ENCODE data around the gene KLHDC4.
"Not testable (repeated sequence)": the region's sequence is repeated elsewhere in the genome, so short reads cannot be mapped to it uniquely, and the experiment has no call there.

Gene KLHDC4

GRCh38 chr16:87684106-87684677 is 81.6 kb downstream of the KLHDC4 start:
- no peak for DNase-seq (ENCODE audit: low read depth)

GRCh38 chr16:87682852-87683399 is 82.9 kb downstream of the KLHDC4 start:
- DNase-seq (ENCODE audit: low read depth): no peak

GRCh38 chr16:87681981-87682570 is 83.7 kb downstream of the KLHDC4 start:
- no peak for DNase-seq (ENCODE audit: low read depth)

GRCh38 chr16:87681051-87681602 is 84.7 kb downstream of the KLHDC4 start:
- not testable (repeated sequence) for DNase-seq (ENCODE audit: low read depth)

DNA sequence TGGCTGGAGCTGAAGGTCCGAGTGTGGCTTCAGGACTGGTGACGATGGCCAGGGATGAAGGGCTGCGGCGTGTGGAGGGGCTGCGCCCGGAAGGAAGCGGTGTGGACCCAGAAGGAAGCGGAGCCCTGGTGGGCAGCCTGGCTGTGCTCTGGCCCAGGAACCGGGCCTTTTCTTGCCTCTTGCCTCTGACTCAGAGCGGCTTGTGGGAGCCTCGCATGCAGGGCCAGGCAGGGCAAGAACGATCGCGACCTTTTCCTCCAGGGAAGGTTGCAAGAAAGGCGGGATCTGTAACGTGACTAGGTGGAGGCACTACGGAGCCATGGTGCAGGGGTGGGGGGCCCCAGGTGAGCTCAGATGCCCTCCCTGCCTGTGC is 85.5 kb downstream of the KLHDC4 start:
- DNase-seq (ENCODE audit: low read depth): no peak

GRCh38 chr16:87679593-87680271 is 86.1 kb downstream of the KLHDC4 start:
- DNase-seq (ENCODE audit: low read depth): no peak

GRCh38 chr16:87678618-87679017 is 87.2 kb downstream of the KLHDC4 start:
- no peak for DNase-seq (ENCODE audit: low read depth)

DNA sequence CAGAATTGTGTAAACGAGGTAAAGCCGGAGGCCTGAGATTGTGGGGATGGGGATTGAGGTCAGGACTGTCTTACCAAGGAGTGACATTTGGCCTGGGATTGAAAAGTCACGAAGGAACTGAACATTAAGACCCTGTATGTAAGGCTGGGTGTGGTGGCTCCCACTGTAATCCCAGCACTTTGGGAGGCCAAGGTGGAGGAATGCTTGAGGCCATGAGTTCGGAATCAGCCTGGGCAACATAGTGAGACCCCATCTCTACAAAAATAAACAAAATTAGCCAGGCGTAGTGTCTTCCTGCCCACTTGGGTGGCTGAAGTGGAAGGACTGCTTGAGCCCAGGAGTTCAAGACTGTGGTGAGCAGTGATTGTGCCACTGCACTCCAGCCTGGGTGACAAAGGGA is 88.0 kb downstream of the KLHDC4 start:
- no peak for DNase-seq (ENCODE audit: low read depth)

GRCh38 chr16:87675111-87675719 is 90.6 kb downstream of the KLHDC4 start:
- no peak for DNase-seq (ENCODE audit: low read depth)

DNA sequence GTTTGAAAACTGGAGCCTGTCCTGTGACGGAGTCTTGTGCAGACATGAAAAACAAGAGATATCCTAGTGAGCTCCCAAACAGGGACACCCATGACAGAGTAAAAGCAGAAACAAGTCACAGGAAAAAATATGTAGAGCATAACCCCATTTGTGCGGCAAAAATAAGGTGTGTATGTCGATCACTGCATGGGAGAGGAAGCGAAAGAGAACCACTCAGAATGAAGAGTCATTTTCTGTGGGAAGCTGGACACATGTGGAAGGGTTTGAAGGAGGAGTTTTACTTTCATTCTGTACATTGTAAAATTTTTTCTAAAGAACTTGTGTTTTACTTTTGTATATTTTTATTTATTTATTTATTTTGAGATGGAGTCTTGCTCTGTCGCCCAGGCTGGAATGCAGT is 91.4 kb downstream of the KLHDC4 start:
- DNase-seq (ENCODE audit: low read depth): no peak

GRCh38 chr16:87671715-87672270 is 94.0 kb downstream of the KLHDC4 start:
- no peak for DNase-seq (ENCODE audit: low read depth)

DNA sequence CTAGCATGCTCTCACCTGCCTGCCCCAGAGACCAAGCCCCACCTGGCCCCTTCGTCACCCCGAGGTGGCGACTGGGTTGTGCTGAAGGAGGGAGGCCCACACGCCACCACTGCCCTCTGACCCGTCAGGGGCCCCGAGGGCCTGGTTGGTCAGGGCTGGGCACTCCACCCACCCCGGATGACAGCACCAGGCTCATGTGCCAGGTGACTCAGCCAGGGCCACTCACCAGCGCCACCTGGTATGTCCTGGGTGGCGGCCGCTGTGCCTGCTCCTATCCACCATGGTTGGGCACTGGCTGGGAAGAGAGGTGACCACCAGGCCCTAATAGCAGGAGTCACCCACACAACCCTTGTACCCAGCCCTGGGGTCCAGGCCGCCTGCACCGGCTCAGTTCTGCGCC is 94.6 kb downstream of the KLHDC4 start:
- no peak for DNase-seq (ENCODE audit: low read depth)

- no peak for DNase-seq (ENCODE audit: low read depth)
Measured at GRCh38 chr16:87669672-87670071, 96.1 kb downstream of the KLHDC4 start.

DNA sequence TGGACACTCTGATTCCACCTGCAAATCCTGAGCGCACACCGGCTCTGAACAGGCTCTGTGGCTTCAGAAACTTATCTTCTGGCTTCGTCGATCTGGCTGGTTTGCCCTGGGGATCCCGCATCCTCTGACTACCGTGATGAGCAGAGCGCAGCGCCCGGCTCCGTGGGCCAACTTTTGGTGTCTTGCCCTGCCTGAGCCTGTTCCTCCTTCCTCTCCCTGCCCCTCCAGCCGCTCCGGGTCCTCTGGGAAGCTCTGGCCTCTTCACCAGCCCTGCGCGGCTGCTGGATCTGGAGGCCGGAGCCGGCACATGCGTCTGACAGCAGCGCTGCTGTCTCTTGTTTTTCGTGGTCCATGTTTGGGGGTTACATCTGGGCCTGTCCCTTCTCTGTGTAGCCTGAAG is 97.8 kb downstream of the KLHDC4 start:
- DNase-seq (ENCODE audit: low read depth): no peak

DNA sequence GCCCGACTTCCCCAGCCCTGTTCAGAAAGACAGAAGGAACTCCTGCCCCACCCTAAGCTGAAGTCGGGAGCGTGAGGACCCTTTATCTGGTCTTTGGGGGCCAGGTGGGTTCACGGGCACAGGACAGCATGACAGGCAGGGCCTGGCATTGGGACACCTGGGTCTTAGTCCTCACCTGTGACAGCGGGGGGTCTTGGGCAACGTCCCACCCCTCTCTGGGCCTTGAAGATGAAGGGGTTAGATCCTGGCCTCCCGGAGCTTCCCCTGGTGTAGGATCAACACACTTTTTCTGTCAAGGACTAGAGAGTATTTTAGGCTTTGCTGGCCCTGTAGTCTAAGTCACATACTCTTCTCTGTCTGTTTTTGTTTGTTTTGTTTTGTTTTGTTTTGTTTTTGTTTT is 98.3 kb downstream of the KLHDC4 start:
- no peak for DNase-seq (ENCODE audit: low read depth)

DNA sequence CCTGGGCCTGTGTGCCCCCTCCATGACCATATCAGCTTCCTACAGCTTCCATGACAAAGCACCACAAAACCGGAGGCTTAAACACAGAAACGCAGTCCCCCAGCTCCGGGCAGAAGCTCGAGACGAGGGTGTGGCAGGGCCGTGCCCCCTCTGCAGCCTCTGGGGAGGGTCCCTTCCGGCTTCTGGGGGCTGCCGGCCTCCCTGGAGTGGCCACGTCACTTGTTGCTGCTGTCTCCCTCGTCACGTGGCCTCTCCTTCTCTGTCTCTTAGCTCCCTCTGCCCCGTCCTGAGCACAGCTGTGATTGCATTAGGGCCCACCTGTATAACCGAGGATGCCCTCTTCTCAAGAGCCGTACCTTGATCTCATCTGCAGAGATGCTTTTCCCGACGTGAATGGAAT is 98.9 kb downstream of the KLHDC4 start:
- no peak for DNase-seq (ENCODE audit: low read depth)

DNA sequence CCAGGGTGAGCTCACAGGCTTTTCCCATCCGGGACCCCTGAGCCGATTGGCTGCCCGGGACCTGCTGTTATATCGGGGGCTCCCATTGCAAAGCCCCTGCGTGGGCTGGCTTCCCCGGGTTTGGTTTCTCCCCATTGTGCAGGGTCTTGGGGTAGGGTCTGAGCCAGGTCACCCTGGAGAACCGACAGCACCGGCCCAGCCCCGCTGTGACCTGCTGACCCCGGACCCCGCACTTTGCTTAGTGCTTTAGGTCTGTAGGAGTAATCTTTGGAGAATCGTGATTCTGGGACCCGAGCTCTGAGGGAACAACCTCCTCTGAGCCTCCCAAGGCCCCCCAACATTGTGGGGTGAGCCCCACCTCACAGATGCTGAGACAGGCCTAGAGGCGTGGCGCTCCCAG is 100.6 kb downstream of the KLHDC4 start:
- no peak for DNase-seq (ENCODE audit: low read depth)

DNA sequence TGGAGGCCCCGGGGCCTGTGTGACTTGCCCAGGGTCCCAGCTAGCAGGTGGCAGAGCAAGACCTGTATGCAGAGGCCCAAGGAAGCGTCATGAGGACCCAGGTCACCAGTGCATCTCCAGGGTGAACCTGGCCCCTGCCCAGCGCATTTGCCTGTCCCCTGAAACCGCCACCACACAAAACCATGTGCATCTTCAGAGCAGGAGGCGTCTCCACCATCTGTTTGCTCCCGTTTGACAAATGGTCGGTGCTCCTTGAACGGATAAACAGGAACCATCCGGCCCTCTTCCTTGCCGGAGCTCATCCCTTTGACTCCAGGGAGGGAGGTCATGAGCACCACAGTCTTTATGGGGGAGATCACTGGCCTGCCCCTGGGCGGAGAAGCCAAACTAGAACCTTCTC is 101.0 kb downstream of the KLHDC4 start:
- DNase-seq (ENCODE audit: low read depth): no peak

GRCh38 chr16:87662254-87663204 is 103.3 kb downstream of the KLHDC4 start:
- no peak for DNase-seq (ENCODE audit: low read depth)

DNA sequence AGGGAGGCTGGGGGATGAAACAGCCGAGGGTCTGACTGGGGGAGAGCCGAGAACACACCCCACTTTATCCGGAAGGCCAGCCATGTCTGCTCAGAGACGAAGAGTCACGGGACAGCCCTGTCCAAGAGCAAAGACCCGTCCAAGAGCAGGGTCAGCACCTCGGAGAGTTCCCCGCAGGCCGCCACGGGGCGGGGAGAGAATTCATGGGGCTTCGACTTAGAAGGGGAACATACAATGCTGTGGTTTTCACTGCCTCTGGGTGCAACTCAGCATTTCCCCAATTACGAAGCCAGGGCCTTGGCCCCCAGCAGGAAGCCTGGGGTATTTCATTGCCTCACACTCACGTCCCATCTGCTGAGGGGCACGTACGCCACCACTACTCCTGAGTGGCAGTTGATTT is 104.2 kb downstream of the KLHDC4 start:
- no peak for DNase-seq (ENCODE audit: low read depth)

GRCh38 chr16:87658564-87659225 is 107.1 kb downstream of the KLHDC4 start:
- no peak for DNase-seq (ENCODE audit: low read depth)

Data from activated T-helper 1 cell treated with Interleukin-2 at 50 U/mL for 16 hours (primary cell).